ENCODE results near the gene SNED1.

The SNED1 gene

GRCh38 chr2:240997856-240998705 is at the start of gene SNED1:
Gene SNED1, plus strand, starts transcription at chr2:240998618. Its CDS starts 220 bp downstream, at chr2:240998838.
- DNase-seq: peak in 3 of 4 experiments; percentile 16 to 37 (median 36)

GRCh38 chr2:240948905-240949790 is 49.3 kb upstream of the SNED1 start:
- DNase-seq: no peak

GRCh38 chr2:240949791-240950705 is 48.4 kb upstream of the SNED1 start:
- DNase-seq: no peak

- DNase-seq: no peak
These were observed 47.3 kb upstream of the SNED1 start for GRCh38 chr2:240951045-240951594.

GRCh38 chr2:240952496-240953246 is 45.7 kb upstream of the SNED1 start:
- no peak for DNase-seq

GRCh38 chr2:240953426-240954410 is 44.7 kb upstream of the SNED1 start:
- DNase-seq: no peak

- no peak for DNase-seq
These were observed 43.7 kb upstream of the SNED1 start for GRCh38 chr2:240954436-240955305.

GRCh38 chr2:240955306-240956170 is 42.9 kb upstream of the SNED1 start:
- DNase-seq: no peak

- DNase-seq: no peak
These were observed 42.1 kb upstream of the SNED1 start for GRCh38 chr2:240956171-240956934.

- no peak for DNase-seq
These were observed 41.3 kb upstream of the SNED1 start for GRCh38 chr2:240956935-240957655.

GRCh38 chr2:240957656-240958365 is 40.6 kb upstream of the SNED1 start:
- DNase-seq: no peak

- no peak for DNase-seq
These were observed 39.8 kb upstream of the SNED1 start for GRCh38 chr2:240958366-240959213.

- no peak for DNase-seq
These were observed 39.0 kb upstream of the SNED1 start for GRCh38 chr2:240959214-240959940.

- no peak for DNase-seq
These were observed 38.5 kb upstream of the SNED1 start for GRCh38 chr2:240959941-240960308.

All from activated CD4-positive, CD25-positive, alpha-beta regulatory T cell (primary cell).